HCT116 (cell line): ENCODE results near the gene VEZF1. TPM values are rescaled to one million over a fixed set of nuclear protein-coding genes. Genes with fewer than 3 reads are reported as not detected.
A peak's percentile ranks its signal among the peaks of the same experiment; 100 is the strongest.

Experiments
- ATAC-seq: fragments of 200-7000 bp; cut with Tn5 transposase; 2 replicates; pipeline ENCODE4 v1.9.1; 2020; ENCODE audit warnings: mild to moderate bottlenecking, moderate library complexity
- BruUV-seq: library from RNA; stranded (reverse); fragments of 400-500 nt; replicated peaks from 2 replicates; lab custom pipeline; 2021; lab: Mats Ljungman, UMichigan
- CTCF ChIA-PET: fragments of 300-600 bp; sonication (Branson Sonifier 250); formaldehyde crosslinking; loops from one replicate; lab custom pipeline; 2021; ENCODE audit warnings: antibody characterized with exemption; lab: Charles Lee
- POLR2A ChIA-PET: fragments of 300-600, 350-600 bp; sonication (Branson Sonifier 250); formaldehyde crosslinking; loops from one replicate; lab custom pipeline; 2021; ENCODE audit warnings: antibody characterized with exemption; lab: Charles Lee
- RAD21 ChIA-PET, 2 experiments: fragments of 300-600 bp; sonication (Branson Sonifier 250); formaldehyde crosslinking; loops; one replicate each; lab custom pipeline; 2023; ENCODE audit warnings: low total read pairs in 2 of 2; ENCODE audit not compliant: uncharacterized antibody in 2 of 2, unreplicated experiment in 2 of 2, low non-redundant PET in 1 of 2; lab: Charles Lee
- DNase-seq: peaks from one replicate; pipeline ENCODE4 v3.0.0-alpha.2; 2010; ENCODE audit warnings: low read depth, low spot score
- H2AFZ ChIP-seq: fragments of 200-600 bp; shearing (Covaris generic), sonication (generic); 2 replicates; pipeline ENCODE4 v1.6.1; 2017; ENCODE audit warnings: low read depth, mixed run types, mixed read lengths, antibody characterized with exemption, low read length; ENCODE audit not compliant: poor library complexity, severe bottlenecking
- H3K27ac ChIP-seq: 2 replicates; pipeline ENCODE4 v1.5.1; 2012; ENCODE audit warnings: low read depth, low read length
- H3K27me3 ChIP-seq: fragments of 200-600 bp; sonication (generic); 2 replicates; pipeline ENCODE4 v1.6.1; 2016; ENCODE audit warnings: mixed run types, low read length, mixed read lengths; ENCODE audit not compliant: insufficient read depth
- H3K36me3 ChIP-seq, 2 experiments: fragments of 200-500 bp in 1 of 2; fragments of 200-600 bp in 1 of 2; sonication (Bioruptor generic) in 1 of 2; sonication (generic) in 1 of 2; 2 replicates each; pipeline versions ENCODE4 v1.5.1 to v1.6.1; 2014 to 2016; ENCODE audit warnings: low read length in 2 of 2, inconsistent platforms in 1 of 2, mixed read lengths in 1 of 2, mixed run types in 1 of 2; ENCODE audit not compliant: insufficient read depth in 2 of 2, control insufficient read depth in 1 of 2
- H3K4me1 ChIP-seq, 2 experiments: fragments of 200-600 bp in 1 of 2; sonication (generic) in 1 of 2; 2 replicates each; pipeline versions ENCODE4 v1.5.1 to v1.6.1; 2012 to 2017; ENCODE audit warnings: low read length in 2 of 2, inconsistent platforms in 1 of 2, mild to moderate bottlenecking in 1 of 2, mixed read lengths in 1 of 2, mixed run types in 1 of 2, moderate library complexity in 1 of 2; ENCODE audit not compliant: insufficient read depth in 2 of 2, control insufficient read depth in 1 of 2
- H3K4me2 ChIP-seq: fragments of 200-600 bp; sonication (generic); 2 replicates; pipeline ENCODE4 v1.6.1; 2017; ENCODE audit warnings: mixed run types, low read length, mixed read lengths
- H3K4me3 ChIP-seq, 2 experiments: fragments of 200-600 bp in 1 of 2; sonication (generic) in 1 of 2; replicated peaks in 1 of 2; 2 replicates each; pipeline ENCODE4 v1.5.1; 2011 to 2016; ENCODE audit warnings: low read length in 2 of 2, control low read depth in 1 of 2, low read depth in 1 of 2, mild to moderate bottlenecking in 1 of 2, mixed read lengths in 1 of 2, mixed run types in 1 of 2
- H3K79me2 ChIP-seq: fragments of 200-600 bp; sonication (generic); 2 replicates; pipeline ENCODE4 v1.6.1; 2017; ENCODE audit warnings: mild to moderate bottlenecking, mixed run types, low read length, moderate library complexity, mixed read lengths; ENCODE audit not compliant: insufficient read depth
- H3K9ac ChIP-seq: fragments of 200-600 bp; sonication (generic); 2 replicates; pipeline ENCODE4 v1.6.1; 2016; ENCODE audit warnings: low read length, mixed read lengths
- H3K9me2 ChIP-seq: fragments of 200-600 bp; sonication (generic), shearing (Covaris generic); 2 replicates; pipeline ENCODE4 v1.6.1; 2017; ENCODE audit warnings: mixed run types, mild to moderate bottlenecking, moderate library complexity; ENCODE audit not compliant: insufficient read depth
- H3K9me3 ChIP-seq, 2 experiments: fragments of 200-500 bp in 1 of 2; fragments of 200-600 bp in 1 of 2; sonication (Bioruptor generic) in 1 of 2; sonication (generic) in 1 of 2; 2 replicates each; pipeline ENCODE4 v1.6.1; 2014 to 2017; ENCODE audit warnings: low read length in 2 of 2, mixed read lengths in 2 of 2, inconsistent platforms in 1 of 2, low read depth in 1 of 2, mild to moderate bottlenecking in 1 of 2, mixed run types in 1 of 2, moderate library complexity in 1 of 2; ENCODE audit not compliant: control insufficient read depth in 1 of 2, insufficient read depth in 1 of 2
- H4K20me1 ChIP-seq: fragments of 200-600 bp; sonication (generic), shearing (Covaris generic); 2 replicates; pipeline ENCODE4 v1.6.1; 2017; ENCODE audit warnings: mixed run types, mild to moderate bottlenecking, moderate library complexity; ENCODE audit not compliant: insufficient read depth
- CBX3 ChIP-seq: IDR thresholded peaks from 2 replicates; pipeline ENCODE4 v1.6.1; 2012; ENCODE audit warnings: low read depth
- CEBPB ChIP-seq: IDR thresholded peaks from 2 replicates; pipeline ENCODE4 v1.6.1; 2012; ENCODE audit warnings: low read depth
- EGR1 ChIP-seq: IDR thresholded peaks from 2 replicates; pipeline ENCODE4 v1.6.1; 2012; ENCODE audit warnings: low read depth
- EZH2 ChIP-seq: fragments of 200-600 bp; sonication (generic); IDR thresholded peaks from 2 replicates; pipeline ENCODE4 v1.6.1; 2017; ENCODE audit warnings: antibody characterized with exemption, mixed run types
- FOSL1 ChIP-seq: IDR thresholded peaks from 2 replicates; pipeline ENCODE4 v1.6.1; 2012; ENCODE audit warnings: low read depth
- JUND ChIP-seq: IDR thresholded peaks from 2 replicates; pipeline ENCODE4 v1.6.1; 2012
- POLR2A ChIP-seq: IDR thresholded peaks from 2 replicates; pipeline ENCODE4 v1.7.0; 2011; ENCODE audit warnings: borderline replicate concordance; ENCODE audit not compliant: insufficient read depth, insufficient read length; ENCODE audit errors: extremely low read depth
- POLR2AphosphoS5 ChIP-seq: IDR thresholded peaks from 2 replicates; pipeline ENCODE4 v1.6.1; 2011; ENCODE audit warnings: mild to moderate bottlenecking, low read depth, low read length, moderate library complexity
- RAD21 ChIP-seq: IDR thresholded peaks from 2 replicates; pipeline ENCODE4 v1.6.1; 2012; ENCODE audit warnings: low read depth, mild to moderate bottlenecking
- SIN3A ChIP-seq: IDR thresholded peaks from 2 replicates; pipeline ENCODE4 v1.6.1; 2012; ENCODE audit warnings: low read depth
- SP1 ChIP-seq: IDR thresholded peaks from 2 replicates; pipeline ENCODE4 v1.6.1; 2012; ENCODE audit warnings: low read depth
- SRF ChIP-seq: IDR thresholded peaks from 2 replicates; pipeline ENCODE4 v1.6.1; 2012; ENCODE audit warnings: low read depth
- TCF7L2 ChIP-seq: IDR thresholded peaks from 2 replicates; pipeline ENCODE4 v1.7.0; 2011; ENCODE audit warnings: borderline replicate concordance, inconsistent platforms; ENCODE audit not compliant: insufficient read depth, insufficient read length; ENCODE audit errors: extremely low read depth
- YY1 ChIP-seq: IDR thresholded peaks from 2 replicates; pipeline ENCODE4 v1.6.1; 2011; ENCODE audit warnings: low read length, low read depth, moderate library complexity, mild to moderate bottlenecking; ENCODE audit not compliant: insufficient replicate concordance; ENCODE audit errors: extremely low read depth
- ZFX ChIP-seq: fragments of 450-650 bp; IDR thresholded peaks from 2 replicates; pipeline ENCODE4 v1.6.1; 2017
- ZNF274 ChIP-seq: fragments of 200-500 bp; sonication (Bioruptor generic); IDR thresholded peaks from 2 replicates; pipeline ENCODE4 v1.6.1; 2014; ENCODE audit warnings: mild to moderate bottlenecking, low read depth, low read length, inconsistent platforms
- intact Hi-C: fragments of 100-400 bp; cut with micrococcal nuclease; formaldehyde crosslinking; loops from 2 replicates; pipeline ENCODE4 v1.10.0; 2022
- total RNA-seq: library from RNA; stranded (reverse); gene quantifications from one replicate; pipeline ENCODE4 v1.2.1, GENCODE V29; 2021; ENCODE audit not compliant: unreplicated experiment
- TF ChIP-seq, protein P1 (sequence below): IDR thresholded peaks from 2 replicates; pipeline ENCODE4 v1.6.1; 2012
- TF ChIP-seq, protein P2 (sequence below): IDR thresholded peaks from 2 replicates; pipeline ENCODE4 v1.6.1; 2011; ENCODE audit warnings: mild to moderate bottlenecking, low read length, moderate library complexity; ENCODE audit not compliant: insufficient replicate concordance; ENCODE audit errors: extremely low read depth
- TF ChIP-seq, protein P3 (sequence below): IDR thresholded peaks from 2 replicates; pipeline ENCODE4 v1.6.1; 2012; ENCODE audit warnings: low read depth
- TF ChIP-seq, protein P4 (sequence below): IDR thresholded peaks from 2 replicates; pipeline ENCODE4 v1.6.1; 2012

VEZF1 gene
- total RNA-seq, 1 experiment from 2014 or later = 70.2 TPM

DNA sequence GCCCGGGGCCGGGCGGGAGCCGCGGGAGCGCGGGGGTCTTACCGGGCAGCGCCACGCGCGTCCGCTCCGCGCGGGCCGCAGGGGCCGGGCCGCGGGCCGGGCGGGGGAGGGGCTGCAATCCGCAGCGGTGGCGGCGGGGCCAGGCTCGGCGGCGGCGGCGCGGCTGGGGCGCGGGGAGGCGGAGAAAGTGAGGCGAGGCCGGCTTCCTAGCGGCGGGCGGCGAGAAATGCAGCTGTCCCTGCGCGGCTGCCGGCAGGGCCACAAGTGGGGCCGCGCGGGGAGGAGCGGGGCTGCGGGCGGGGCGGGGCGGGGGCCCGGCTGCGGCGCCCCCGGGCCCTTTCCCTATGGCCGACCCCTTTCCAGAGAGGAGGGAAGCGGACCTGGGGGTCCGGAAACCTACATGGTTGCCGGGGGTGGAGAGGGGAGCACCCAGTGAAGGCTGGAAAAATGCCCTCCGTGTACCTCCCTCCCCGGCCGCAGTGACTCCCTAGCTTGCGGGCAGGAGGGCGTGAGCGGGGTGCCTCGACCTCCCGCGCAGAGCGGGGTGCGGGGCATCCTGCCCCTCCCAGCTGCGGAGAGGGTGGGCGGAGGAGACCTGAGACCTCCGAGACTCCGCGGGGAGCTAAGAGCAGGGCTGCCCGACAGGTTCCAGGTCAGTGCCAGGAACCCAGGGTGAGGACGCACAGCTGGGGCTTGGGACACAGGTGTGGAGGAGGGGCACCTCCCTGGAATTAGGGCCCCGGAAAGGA is 32.7 kb downstream of the VEZF1 start, which contains the start of gene CUEDC1:
Gene CUEDC1, minus strand, starts transcription at position 230 of the 749 bp plus-strand sequence. CDS start 69,848 bp downstream, outside the sequence.
- Histone ChIP-seq H3K4me3 (peak within 1 kb of the TSS; percentile 75), H3K4me1 (peaks cover 57 to 66% of the 10 kb centered on the region in 2 experiments), H3K4me2 (peak within 1 kb of the TSS; percentile 99), H3K27me3 (no peaks in the 10 kb centered on the region), H4K20me1 (no peaks in the 10 kb centered on the region), H3K27ac (peak within 1 kb of the TSS; percentile 97), H3K9ac (peak within 1 kb of the TSS; percentile 86)
- RAD21 ChIA-PET = interaction anchor here (0.8 to 1.2 kb wide), 4 partner anchors 63 to 95 kb away, joined by 3 to 4 read pairs (median 4); no protein-coding TSS in a partner anchor
- TF ChIP-seq SIN3A (no peak), ZNF274 (no peak), JUND (no peak), POLR2AphosphoS5 (peak; percentile 20; the same call in 1 of the 2 replicates), CEBPB (no peak), EGR1 (no peak), TCF7L2 (no peak), SP1 (no peak), POLR2A (peak; percentile 48), EZH2 (no peak), ZFX (peak; percentile 64; the same call in 1 of the 2 replicates), CBX3 (no peak), YY1 (no peak), SRF (no peak), RAD21 (no peak), FOSL1 (no peak)
- TF ChIP-seq, protein P1, sequence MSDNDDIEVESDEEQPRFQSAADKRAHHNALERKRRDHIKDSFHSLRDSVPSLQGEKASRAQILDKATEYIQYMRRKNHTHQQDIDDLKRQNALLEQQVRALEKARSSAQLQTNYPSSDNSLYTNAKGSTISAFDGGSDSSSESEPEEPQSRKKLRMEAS = no peak
- TF ChIP-seq, protein P2, sequence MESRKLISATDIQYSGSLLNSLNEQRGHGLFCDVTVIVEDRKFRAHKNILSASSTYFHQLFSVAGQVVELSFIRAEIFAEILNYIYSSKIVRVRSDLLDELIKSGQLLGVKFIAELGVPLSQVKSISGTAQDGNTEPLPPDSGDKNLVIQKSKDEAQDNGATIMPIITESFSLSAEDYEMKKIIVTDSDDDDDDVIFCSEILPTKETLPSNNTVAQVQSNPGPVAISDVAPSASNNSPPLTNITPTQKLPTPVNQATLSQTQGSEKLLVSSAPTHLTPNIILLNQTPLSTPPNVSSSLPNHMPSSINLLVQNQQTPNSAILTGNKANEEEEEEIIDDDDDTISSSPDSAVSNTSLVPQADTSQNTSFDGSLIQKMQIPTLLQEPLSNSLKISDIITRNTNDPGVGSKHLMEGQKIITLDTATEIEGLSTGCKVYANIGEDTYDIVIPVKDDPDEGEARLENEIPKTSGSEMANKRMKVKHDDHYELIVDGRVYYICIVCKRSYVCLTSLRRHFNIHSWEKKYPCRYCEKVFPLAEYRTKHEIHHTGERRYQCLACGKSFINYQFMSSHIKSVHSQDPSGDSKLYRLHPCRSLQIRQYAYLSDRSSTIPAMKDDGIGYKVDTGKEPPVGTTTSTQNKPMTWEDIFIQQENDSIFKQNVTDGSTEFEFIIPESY = no peak
- TF ChIP-seq, protein P3, sequence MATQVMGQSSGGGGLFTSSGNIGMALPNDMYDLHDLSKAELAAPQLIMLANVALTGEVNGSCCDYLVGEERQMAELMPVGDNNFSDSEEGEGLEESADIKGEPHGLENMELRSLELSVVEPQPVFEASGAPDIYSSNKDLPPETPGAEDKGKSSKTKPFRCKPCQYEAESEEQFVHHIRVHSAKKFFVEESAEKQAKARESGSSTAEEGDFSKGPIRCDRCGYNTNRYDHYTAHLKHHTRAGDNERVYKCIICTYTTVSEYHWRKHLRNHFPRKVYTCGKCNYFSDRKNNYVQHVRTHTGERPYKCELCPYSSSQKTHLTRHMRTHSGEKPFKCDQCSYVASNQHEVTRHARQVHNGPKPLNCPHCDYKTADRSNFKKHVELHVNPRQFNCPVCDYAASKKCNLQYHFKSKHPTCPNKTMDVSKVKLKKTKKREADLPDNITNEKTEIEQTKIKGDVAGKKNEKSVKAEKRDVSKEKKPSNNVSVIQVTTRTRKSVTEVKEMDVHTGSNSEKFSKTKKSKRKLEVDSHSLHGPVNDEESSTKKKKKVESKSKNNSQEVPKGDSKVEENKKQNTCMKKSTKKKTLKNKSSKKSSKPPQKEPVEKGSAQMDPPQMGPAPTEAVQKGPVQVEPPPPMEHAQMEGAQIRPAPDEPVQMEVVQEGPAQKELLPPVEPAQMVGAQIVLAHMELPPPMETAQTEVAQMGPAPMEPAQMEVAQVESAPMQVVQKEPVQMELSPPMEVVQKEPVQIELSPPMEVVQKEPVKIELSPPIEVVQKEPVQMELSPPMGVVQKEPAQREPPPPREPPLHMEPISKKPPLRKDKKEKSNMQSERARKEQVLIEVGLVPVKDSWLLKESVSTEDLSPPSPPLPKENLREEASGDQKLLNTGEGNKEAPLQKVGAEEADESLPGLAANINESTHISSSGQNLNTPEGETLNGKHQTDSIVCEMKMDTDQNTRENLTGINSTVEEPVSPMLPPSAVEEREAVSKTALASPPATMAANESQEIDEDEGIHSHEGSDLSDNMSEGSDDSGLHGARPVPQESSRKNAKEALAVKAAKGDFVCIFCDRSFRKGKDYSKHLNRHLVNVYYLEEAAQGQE = no peak
- TF ChIP-seq, protein P4, sequence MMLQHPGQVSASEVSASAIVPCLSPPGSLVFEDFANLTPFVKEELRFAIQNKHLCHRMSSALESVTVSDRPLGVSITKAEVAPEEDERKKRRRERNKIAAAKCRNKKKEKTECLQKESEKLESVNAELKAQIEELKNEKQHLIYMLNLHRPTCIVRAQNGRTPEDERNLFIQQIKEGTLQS = no peak
- TF ChIP-seq, all 23 proteins: peak for 3
- ChIA-PET POLR2A (interaction anchor here (0.7 to 2.4 kb wide), 10 partner anchors 7 to 96 kb away, joined by 3 to 11 read pairs (median 4); no protein-coding TSS in a partner anchor), CTCF (interaction anchor here (0.9 to 3.9 kb wide), 8 partner anchors 8 to 94 kb away, joined by 3 to 14 read pairs (median 6); no protein-coding TSS in a partner anchor)
- ATAC-seq (peak; percentile 67), DNase-seq (no peak)
- intact Hi-C loops = no loop called here
- no peaks in the 10 kb centered on the region for H3K9me2 ChIP-seq
- peaks cover 0 to 5% of the 10 kb centered on the region in 2 experiments; a peak in 1 of 4 replicates for H3K36me3 ChIP-seq
- no TSS peak for BruUV-seq
- H3K79me2 ChIP-seq = peaks cover 43% of the 10 kb centered on the region
- H2AFZ ChIP-seq = no peak within 1 kb of the TSS
- H3K9me3 ChIP-seq = no peaks in the 10 kb centered on the region
